Breast epithelium (tissue), 3 donors: ENCODE measurements around the gene ABLIM2.

Experiments
- CTCF ChIP-seq, 3 donors: fragments of 450-650 bp; IDR thresholded peaks; one replicate each; pipeline ENCODE4 v1.5.1; 2016 to 2017; ENCODE audit warnings: antibody characterized with exemption in 3 of 3, mild to moderate bottlenecking in 3 of 3, moderate library complexity in 3 of 3
- POLR2A ChIP-seq: fragments of 450-650 bp; IDR thresholded peaks from one replicate; pipeline ENCODE4 v1.6.1; 2016; ENCODE audit warnings: antibody characterized with exemption, mild to moderate bottlenecking, moderate library complexity
- POLR2AphosphoS5 ChIP-seq, 3 donors: sonication (generic); formaldehyde crosslinking; IDR thresholded peaks; one replicate each; pipeline ENCODE4 v1.6.1; 2017; ENCODE audit warnings: antibody characterized with exemption in 3 of 3

- TF ChIP-seq CTCF (IDR thresholded peaks at IDR 0.05), result no peak
- TF ChIP-seq POLR2AphosphoS5 (IDR thresholded peaks at IDR 0.05), result no peak
- TF ChIP-seq POLR2A, result no peak
These were observed 73.0 kb downstream of the ABLIM2 start for GRCh38 chr4:8085491-8086117.
